IMR-90 (cell line): ENCODE data around the gene GDF3. TPM values are rescaled to one million over a fixed set of nuclear protein-coding genes. Genes with fewer than 3 reads are reported as not detected.

Experiments used
- ATAC-seq: fragments of 200-7000 bp; cut with Tn5 transposase; 2 replicates; pipeline ENCODE4 v1.9.1; 2020; ENCODE audit warnings: low read depth, mild to moderate bottlenecking, moderate library complexity
- BruUV-seq: library from RNA; stranded (reverse); fragments of 400-500 nt; replicated peaks from 2 replicates; lab custom pipeline; 2021; lab: Mats Ljungman, UMichigan
- CTCF ChIA-PET: fragments of 300-600 bp; formaldehyde crosslinking; extraction: SDS; loops from one replicate; lab custom pipeline; 2021; ENCODE audit warnings: antibody characterized with exemption; lab: Yijun Ruan, JAX
- POLR2A ChIA-PET: fragments of 300-600 bp; sonication (Branson Sonifier 250); formaldehyde crosslinking; loops from one replicate; lab custom pipeline; 2022; ENCODE audit warnings: antibody characterized with exemption; ENCODE audit not compliant: unreplicated experiment; lab: Charles Lee
- DNase-seq: peaks from one replicate; pipeline ENCODE4 v3.0.0; 2013
- H2AFZ ChIP-seq: replicated peaks from 2 replicates; pipeline ENCODE3; 2013; ENCODE audit warnings: low read length, mild to moderate bottlenecking; ENCODE audit not compliant: poor library complexity
- H2AK5ac ChIP-seq: 2 replicates; pipeline ENCODE4 v1.6.1; 2013; ENCODE audit warnings: low read depth, low read length, inconsistent platforms
- H2AK9ac ChIP-seq: replicated peaks from 2 replicates; pipeline ENCODE3; 2013; ENCODE audit warnings: mild to moderate bottlenecking, low read depth, low read length, moderate library complexity; ENCODE audit not compliant: poor library complexity
- H2BK120ac ChIP-seq: 2 replicates; pipeline ENCODE4 v1.6.1; 2013; ENCODE audit warnings: low read depth, low read length, inconsistent platforms
- H2BK15ac ChIP-seq: 3 replicates; pipeline ENCODE4 v1.6.1; 2013; ENCODE audit warnings: low read depth, low read length, inconsistent platforms
- H2BK20ac ChIP-seq: 2 replicates; pipeline ENCODE4 v1.6.1; 2013; ENCODE audit warnings: low read depth, mild to moderate bottlenecking, inconsistent platforms, low read length, moderate library complexity
- H2BK5ac ChIP-seq: 2 replicates; pipeline ENCODE4 v1.6.1; 2013; ENCODE audit warnings: mild to moderate bottlenecking, low read depth, low read length, inconsistent platforms; ENCODE audit not compliant: poor library complexity, severe bottlenecking
- H3K14ac ChIP-seq: replicated peaks from 2 replicates; pipeline ENCODE4 v1.6.1; 2013; ENCODE audit warnings: low read depth, low read length, inconsistent platforms
- H3K18ac ChIP-seq: 2 replicates; pipeline ENCODE4 v1.6.1; 2013; ENCODE audit warnings: low read depth, low read length, control low read depth
- H3K23ac ChIP-seq: 2 replicates; pipeline ENCODE4 v1.6.1; 2013; ENCODE audit warnings: low read depth, low read length, inconsistent platforms
- H3K27ac ChIP-seq: 2 replicates; pipeline ENCODE4 v1.5.1; 2013; ENCODE audit warnings: mild to moderate bottlenecking, control low read depth, low read length; ENCODE audit not compliant: insufficient read depth
- H3K27me3 ChIP-seq: 2 replicates; pipeline ENCODE4 v1.6.1; 2013; ENCODE audit warnings: low read length; ENCODE audit not compliant: control insufficient read depth, insufficient read depth
- H3K36me3 ChIP-seq: 2 replicates; pipeline ENCODE4 v1.6.1; 2013; ENCODE audit warnings: low read length, mixed read lengths; ENCODE audit not compliant: control insufficient read depth, insufficient read depth
- H3K4ac ChIP-seq: 2 replicates; pipeline ENCODE4 v1.6.1; 2013; ENCODE audit warnings: low read depth, low read length, inconsistent platforms
- H3K4me1 ChIP-seq: 2 replicates; pipeline ENCODE4 v1.6.1; 2013; ENCODE audit warnings: low read length, mixed read lengths; ENCODE audit not compliant: control insufficient read depth, insufficient read depth
- H3K4me2 ChIP-seq: 2 replicates; pipeline ENCODE4 v1.6.1; 2013; ENCODE audit warnings: low read depth, mild to moderate bottlenecking, control low read depth, low read length, moderate library complexity
- H3K4me3 ChIP-seq: 2 replicates; pipeline ENCODE4 v1.5.1; 2013; ENCODE audit warnings: low read depth, mild to moderate bottlenecking, control low read depth, low read length, moderate library complexity; ENCODE audit not compliant: insufficient read depth
- H3K56ac ChIP-seq: 2 replicates; pipeline ENCODE4 v1.6.1; 2013; ENCODE audit warnings: low read length, inconsistent platforms; ENCODE audit not compliant: insufficient read depth; ENCODE audit errors: extremely low read depth
- H3K79me1 ChIP-seq, 2 experiments: 2 replicates each; pipeline ENCODE4 v1.6.1; 2013; ENCODE audit warnings: low read length in 2 of 2, inconsistent platforms in 1 of 2, low read depth in 1 of 2
- H3K9ac ChIP-seq: 2 replicates; pipeline ENCODE4 v1.6.1; 2013; ENCODE audit warnings: low read depth, low read length, control low read depth
- H3K9me1 ChIP-seq: 2 replicates; pipeline ENCODE4 v1.6.1; 2013; ENCODE audit warnings: low read length, inconsistent platforms; ENCODE audit not compliant: insufficient read depth
- H3K9me3 ChIP-seq: 2 replicates; pipeline ENCODE4 v1.6.1; 2013; ENCODE audit warnings: low read length; ENCODE audit not compliant: control insufficient read depth, insufficient read depth
- H4K20me1 ChIP-seq: 2 replicates; pipeline ENCODE4 v1.6.1; 2013; ENCODE audit warnings: low read length, inconsistent platforms; ENCODE audit not compliant: insufficient read depth
- H4K5ac ChIP-seq: 2 replicates; pipeline ENCODE4 v1.6.1; 2013; ENCODE audit warnings: mild to moderate bottlenecking, low read depth, low read length, control low read depth
- H4K8ac ChIP-seq, 2 experiments: 2 replicates each; pipeline ENCODE4 v1.6.1; 2013; ENCODE audit warnings: low read depth in 2 of 2, low read length in 2 of 2, control low read depth in 1 of 2, inconsistent platforms in 1 of 2
- H4K91ac ChIP-seq: 2 replicates; pipeline ENCODE4 v1.6.1; 2013; ENCODE audit warnings: low read depth, low read length, inconsistent platforms; ENCODE audit not compliant: insufficient read depth
- BHLHE40 ChIP-seq: fragments of 150-350 bp; IDR thresholded peaks from 2 replicates; pipeline ENCODE4 v1.6.1; 2016; ENCODE audit warnings: mild to moderate bottlenecking, low read depth, low read length
- CEBPB ChIP-seq: IDR thresholded peaks from 2 replicates; pipeline ENCODE4 v1.6.1; 2012; ENCODE audit warnings: low read depth, low read length, improper control_type of control experiment
- CHD1 ChIP-seq: IDR thresholded peaks from 2 replicates; pipeline ENCODE4 v1.6.1; 2012; ENCODE audit warnings: low read depth, low read length, improper control_type of control experiment
- CTCF ChIP-seq: conservative IDR thresholded peaks from 2 replicates; pipeline ENCODE4 v1.5.1; 2012; ENCODE audit warnings: mild to moderate bottlenecking, low read depth, low read length, improper control_type of control experiment
- ELK1 ChIP-seq: fragments of 150-350 bp; IDR thresholded peaks from 2 replicates; pipeline ENCODE4 v1.6.1; 2016; ENCODE audit warnings: low read depth, mild to moderate bottlenecking, low read length, moderate library complexity, borderline replicate concordance
- FOS ChIP-seq: fragments of 150-350 bp; IDR thresholded peaks from 2 replicates; pipeline ENCODE4 v1.6.1; 2016; ENCODE audit warnings: low read depth, low read length
- MAFK ChIP-seq: IDR thresholded peaks from 2 replicates; pipeline ENCODE4 v1.6.1; 2012; ENCODE audit warnings: low read depth, low read length, improper control_type of control experiment
- MAZ ChIP-seq: IDR thresholded peaks from 2 replicates; pipeline ENCODE4 v1.6.1; 2012; ENCODE audit warnings: low read depth, mild to moderate bottlenecking, low read length, improper control_type of control experiment, moderate library complexity, borderline replicate concordance
- MXI1 ChIP-seq: IDR thresholded peaks from 2 replicates; pipeline ENCODE4 v1.6.1; 2012; ENCODE audit warnings: low read depth, mild to moderate bottlenecking, low read length, moderate library complexity, borderline replicate concordance
- NFE2L2 ChIP-seq: fragments of 150-350 bp; IDR thresholded peaks from 2 replicates; pipeline ENCODE4 v1.6.1; 2016; ENCODE audit warnings: low read depth, mild to moderate bottlenecking, low read length
- POLR2A ChIP-seq: IDR thresholded peaks from 2 replicates; pipeline ENCODE4 v1.6.1; 2012; ENCODE audit warnings: mild to moderate bottlenecking, low read depth, low read length
- RAD21 ChIP-seq: IDR thresholded peaks from 2 replicates; pipeline ENCODE4 v1.6.1; 2012; ENCODE audit warnings: low read length, improper control_type of control experiment
- RCOR1 ChIP-seq: IDR thresholded peaks from 2 replicates; pipeline ENCODE4 v1.6.1; 2012; ENCODE audit warnings: mild to moderate bottlenecking, low read length, improper control_type of control experiment; ENCODE audit not compliant: insufficient replicate concordance
- RFX5 ChIP-seq: IDR thresholded peaks from 2 replicates; pipeline ENCODE4 v1.8.0; 2012; ENCODE audit warnings: low read depth, mild to moderate bottlenecking, low read length, moderate library complexity
- USF2 ChIP-seq: fragments of 150-350 bp; IDR thresholded peaks from 2 replicates; pipeline ENCODE4 v1.6.1; 2017; ENCODE audit warnings: mild to moderate bottlenecking, antibody characterized with exemption, low read length, low read depth
- WGBS, 2 experiments: methylation state at CpG; one replicate each; pipeline versions ENCODE4 v1.1.5 to v1.1.7; 2013; ENCODE audit warnings: missing lambda C conversion rate in 2 of 2; ENCODE audit not compliant: insufficient read length in 1 of 2; ENCODE audit errors: extremely low coverage in 2 of 2; 5-methylcytosine and 5-hydroxymethylcytosine counted together
- dilution Hi-C: fragments of 300-500 bp; cut with HindIII; formaldehyde crosslinking; loops from one replicate; pipeline ENCODE4 v1.14.3; 2018; ENCODE audit warnings: low sequenced_read_pairs; ENCODE audit not compliant: unreplicated experiment
- in situ Hi-C: fragments of 300-500 bp; cut with MboI; formaldehyde crosslinking; loops from 3 replicates; pipeline ENCODE4 v1.14.3; 2019; ENCODE audit warnings: low sequenced_read_pairs, inconsistent platforms, mixed read lengths
- intact Hi-C: fragments of 100-400 bp; cut with micrococcal nuclease; formaldehyde crosslinking; loops from 2 replicates; pipeline ENCODE4 v1.10.0; 2022
- polyA plus RNA-seq, 3 experiments: library from polyadenylated mRNA; depleted of rRNA; stranded (reverse); fragments of >200 nt; gene quantifications; 2 replicates each; pipeline ENCODE4 v1.2.3, GENCODE V29; 2012; ENCODE audit warnings: low replicate concordance in 1 of 3
- total RNA-seq: library from RNA; depleted of rRNA; stranded (reverse); fragments of >200 nt; gene quantifications from 2 replicates; pipeline ENCODE4 v1.2.3, GENCODE V29; 2012

Gene GDF3
- total and polyA plus RNA-seq, 2 of the 4 experiments (the other 2 are of a cell fraction): not detected

- BruUV-seq: no TSS peak
Observed at GRCh38 chr12:7729746-7730145, 34.2 kb upstream of the GDF3 start.

More at GRCh38 chr12:7729746-7730145, 34.2 kb upstream of the GDF3 start:
- H3K27ac ChIP-seq: no peak overlapping the region
- H3K4me2 ChIP-seq: no peak overlapping the region
- no peak overlapping the region for H4K8ac ChIP-seq
- dilution Hi-C loops: no loop called here
- H2AFZ ChIP-seq: no peak overlapping the region
- H3K4me3 ChIP-seq: no peak overlapping the region
- ChIA-PET POLR2A (no interaction called here), CTCF (interaction anchor here (0.7 kb wide), 1 partner anchor 40 kb away, joined by 4 read pairs; no protein-coding TSS in a partner anchor)
- TF ChIP-seq POLR2A: no peak
- no peak for TF ChIP-seq CHD1
- no peak for TF ChIP-seq RCOR1
- no peak for TF ChIP-seq BHLHE40
- TF ChIP-seq FOS: no peak
- no peak for TF ChIP-seq CEBPB
- no peak for TF ChIP-seq ELK1
- TF ChIP-seq USF2: no peak
- no peak for TF ChIP-seq MXI1
- TF ChIP-seq NFE2L2: no peak
- TF ChIP-seq RAD21: no peak
- no peak for TF ChIP-seq MAZ
- no peak for TF ChIP-seq RFX5
- TF ChIP-seq CTCF: no peak
- no peak for TF ChIP-seq MAFK
- no peak overlapping the region for H4K5ac ChIP-seq
- H2BK120ac ChIP-seq: no peak overlapping the region
- no peak overlapping the region for H2BK20ac ChIP-seq
- H3K18ac ChIP-seq: no peak overlapping the region
- H3K9me3 ChIP-seq: peaks cover 2% of the 10 kb centered on the region; the same call in 1 of the 2 replicates
- H3K9me1 ChIP-seq: no peaks in the 10 kb centered on the region
- H3K27me3 ChIP-seq: no peaks in the 10 kb centered on the region
- intact Hi-C loops: no loop called here
- DNase-seq (no peak), ATAC-seq (no peak)
- H3K9ac ChIP-seq: no peak overlapping the region
- H2BK5ac ChIP-seq: no peak overlapping the region
- no peak overlapping the region for H3K23ac ChIP-seq
- no peak overlapping the region for H3K14ac ChIP-seq
- no peak overlapping the region for H2BK15ac ChIP-seq
- H3K36me3 ChIP-seq: no peaks in the 10 kb centered on the region
- H3K56ac ChIP-seq: no peak overlapping the region
- no peaks in the 10 kb centered on the region for H3K4me1 ChIP-seq
- H2AK9ac ChIP-seq: no peak overlapping the region
- 59% methylated on average over 3 of the region's 4 CpGs; no CpG with 5 or more reads in 1 of the 2 experiments for WGBS, 2 experiments
- in situ Hi-C loops: no loop called here
- H4K20me1 ChIP-seq: no peaks in the 10 kb centered on the region
- H3K79me1 ChIP-seq: no peaks in the 10 kb centered on the region
- H3K4ac ChIP-seq: no peak overlapping the region
- no peak overlapping the region for H2AK5ac ChIP-seq
- H4K91ac ChIP-seq: no peak overlapping the region
